Activated T-cell treated with anti-CD3 and anti-CD28 coated beads, Interleukin-2, amount 50 U/mL, for 24 hours (primary cell): Measurements from ENCODE around the gene KLHL6.
"Not testable (repeated sequence)": the region's sequence is repeated elsewhere in the genome, so short reads cannot be mapped to it uniquely, and the experiment has no call there.

ENCODE experiments used
- DNase-seq: peaks from one replicate; pipeline ENCODE4 v3.0.0-alpha.2; 2020
- H3K27ac Mint-ChIP-seq: 2 replicates; pipeline ENCODE4 v1.8.0; 2020; ENCODE audit warnings: mild to moderate bottlenecking, mixed read lengths
- H3K27me3 Mint-ChIP-seq: 2 replicates; pipeline ENCODE4 v1.8.0; 2020; ENCODE audit warnings: mixed read lengths
- H3K36me3 Mint-ChIP-seq: 2 replicates; pipeline ENCODE4 v1.8.0; 2020; ENCODE audit warnings: low read depth, mixed read lengths
- H3K4me1 Mint-ChIP-seq: 2 replicates; pipeline ENCODE4 v1.8.0; 2020; ENCODE audit warnings: low read depth, mixed read lengths
- H3K4me3 Mint-ChIP-seq: 2 replicates; pipeline ENCODE4 v1.8.0; 2020; ENCODE audit warnings: mild to moderate bottlenecking, moderate library complexity, mixed read lengths
- H3K9me3 Mint-ChIP-seq: 2 replicates; pipeline ENCODE4 v1.8.0; 2020; ENCODE audit warnings: mixed read lengths

Gene KLHL6

DNA sequence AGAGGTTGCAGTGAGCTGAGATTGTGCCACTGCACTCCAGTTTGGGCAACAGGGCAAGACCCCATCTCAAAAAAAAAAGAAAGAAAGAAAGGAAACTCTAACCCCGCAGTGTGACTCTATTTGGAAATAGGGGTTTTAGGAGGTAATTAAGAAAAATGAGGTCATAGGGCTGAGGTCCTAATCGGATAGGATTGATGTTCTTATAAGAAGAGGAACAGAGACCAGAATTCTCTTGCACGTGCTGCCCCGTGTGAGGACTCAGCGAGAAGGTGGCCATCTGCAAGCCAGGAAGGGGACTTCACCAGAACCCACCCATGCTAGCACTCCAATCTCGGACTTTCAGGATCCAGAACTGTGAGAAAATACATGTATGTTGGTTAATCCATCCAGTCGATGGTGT, 25.8 kb downstream of the KLHL6 start:
- DNase-seq = peak; percentile 17
- H3K27me3 Mint-ChIP-seq = no peaks in the 10 kb centered on the region
- peaks cover 3% of the 10 kb centered on the region for H3K9me3 Mint-ChIP-seq
- no peak overlapping the region for H3K4me3 Mint-ChIP-seq
- peaks cover 80% of the 10 kb centered on the region for H3K36me3 Mint-ChIP-seq
- H3K27ac Mint-ChIP-seq = no peak overlapping the region
- H3K4me1 Mint-ChIP-seq = peaks cover 75% of the 10 kb centered on the region

- no peaks in the 10 kb centered on the region for H3K27me3 Mint-ChIP-seq
- H3K4me3 Mint-ChIP-seq = no peak overlapping the region
- H3K27ac Mint-ChIP-seq = no peak overlapping the region
- peaks cover 78% of the 10 kb centered on the region for H3K4me1 Mint-ChIP-seq
- peaks cover 85% of the 10 kb centered on the region for H3K36me3 Mint-ChIP-seq
- H3K9me3 Mint-ChIP-seq = peaks cover 3% of the 10 kb centered on the region
- DNase-seq = no peak
Measured at GRCh38 chr3:183529185-183529584, 26.3 kb downstream of the KLHL6 start.

DNA sequence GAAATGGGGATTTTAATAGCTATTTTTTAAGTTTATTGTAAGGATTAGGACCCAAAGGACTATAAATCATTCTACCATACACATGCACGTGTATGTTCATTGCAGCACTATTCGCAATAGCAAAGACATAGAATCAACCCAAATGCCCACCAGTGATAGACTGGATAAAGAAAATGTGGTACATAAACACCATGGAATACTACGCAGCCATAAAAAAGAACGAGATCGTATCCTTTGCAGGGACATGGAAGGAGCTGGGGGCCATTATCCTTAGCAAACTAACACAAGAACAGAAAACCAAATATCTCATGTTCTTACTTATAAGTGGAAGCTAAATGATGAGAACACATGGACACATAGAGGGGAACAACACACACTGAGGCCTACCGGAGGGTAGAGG, 26.7 kb downstream of the KLHL6 start:
- not testable (repeated sequence) for H3K4me3 Mint-ChIP-seq, H3K9me3 Mint-ChIP-seq, H3K27ac Mint-ChIP-seq, DNase-seq, H3K27me3 Mint-ChIP-seq
- peaks cover 87% of the 10 kb centered on the region for H3K36me3 Mint-ChIP-seq
- peaks cover 76% of the 10 kb centered on the region for H3K4me1 Mint-ChIP-seq

GRCh38 chr3:183527428-183528379, 27.8 kb downstream of the KLHL6 start:
- Mint-ChIP-seq H3K27me3 (no peaks in the 10 kb centered on the region), H3K9me3 (peaks cover 3% of the 10 kb centered on the region), H3K27ac (peak overlapping the region; percentile 91), H3K36me3 (peaks cover 90% of the 10 kb centered on the region), H3K4me3 (peak overlapping the region; percentile 42), H3K4me1 (peaks cover 67% of the 10 kb centered on the region)
- DNase-seq = peak; percentile 28

DNA sequence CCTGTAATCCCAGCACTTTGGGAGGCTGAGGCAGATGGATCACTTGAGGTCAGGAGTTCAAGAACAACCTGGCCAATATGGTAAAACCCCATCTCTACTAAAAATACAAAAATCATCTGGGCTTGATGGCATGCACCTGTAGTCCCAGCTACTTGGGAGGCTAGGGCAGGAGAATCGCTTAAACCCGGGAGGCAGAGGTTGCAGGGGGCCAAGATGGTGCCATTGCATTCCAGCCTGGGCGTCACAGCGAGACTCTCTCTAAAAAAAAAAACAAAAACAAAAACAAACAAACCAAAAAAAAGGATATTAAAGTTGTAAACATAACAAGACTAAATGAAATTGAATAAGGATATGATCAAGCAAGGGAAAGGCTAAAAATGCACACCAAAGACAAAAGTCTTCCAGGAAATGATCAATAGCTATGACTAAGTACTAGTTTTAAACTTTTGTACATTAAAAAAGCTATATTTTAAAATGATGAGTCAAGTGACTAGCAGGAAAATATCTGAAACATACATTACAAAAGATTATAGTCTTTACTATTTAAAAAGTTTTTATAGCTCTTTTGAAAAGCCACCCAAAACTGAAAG, 28.6 kb downstream of the KLHL6 start:
- H3K36me3 Mint-ChIP-seq = peaks cover 89% of the 10 kb centered on the region
- peak overlapping the region; percentile 91 for H3K27ac Mint-ChIP-seq
- H3K27me3 Mint-ChIP-seq = no peaks in the 10 kb centered on the region
- DNase-seq = peak; percentile 8
- peaks cover 60% of the 10 kb centered on the region for H3K4me1 Mint-ChIP-seq
- peak overlapping the region; percentile 42 for H3K4me3 Mint-ChIP-seq
- H3K9me3 Mint-ChIP-seq = peaks cover 3% of the 10 kb centered on the region

GRCh38 chr3:183524476-183524875, 31.0 kb downstream of the KLHL6 start:
- peak; percentile 16 for DNase-seq
- Mint-ChIP-seq H3K27ac (peak overlapping the region; percentile 59), H3K36me3 (peaks cover 84% of the 10 kb centered on the region), H3K4me1 (peaks cover 58% of the 10 kb centered on the region), H3K9me3 (peaks cover 3% of the 10 kb centered on the region), H3K27me3 (no peaks in the 10 kb centered on the region), H3K4me3 (no peak overlapping the region)

DNA sequence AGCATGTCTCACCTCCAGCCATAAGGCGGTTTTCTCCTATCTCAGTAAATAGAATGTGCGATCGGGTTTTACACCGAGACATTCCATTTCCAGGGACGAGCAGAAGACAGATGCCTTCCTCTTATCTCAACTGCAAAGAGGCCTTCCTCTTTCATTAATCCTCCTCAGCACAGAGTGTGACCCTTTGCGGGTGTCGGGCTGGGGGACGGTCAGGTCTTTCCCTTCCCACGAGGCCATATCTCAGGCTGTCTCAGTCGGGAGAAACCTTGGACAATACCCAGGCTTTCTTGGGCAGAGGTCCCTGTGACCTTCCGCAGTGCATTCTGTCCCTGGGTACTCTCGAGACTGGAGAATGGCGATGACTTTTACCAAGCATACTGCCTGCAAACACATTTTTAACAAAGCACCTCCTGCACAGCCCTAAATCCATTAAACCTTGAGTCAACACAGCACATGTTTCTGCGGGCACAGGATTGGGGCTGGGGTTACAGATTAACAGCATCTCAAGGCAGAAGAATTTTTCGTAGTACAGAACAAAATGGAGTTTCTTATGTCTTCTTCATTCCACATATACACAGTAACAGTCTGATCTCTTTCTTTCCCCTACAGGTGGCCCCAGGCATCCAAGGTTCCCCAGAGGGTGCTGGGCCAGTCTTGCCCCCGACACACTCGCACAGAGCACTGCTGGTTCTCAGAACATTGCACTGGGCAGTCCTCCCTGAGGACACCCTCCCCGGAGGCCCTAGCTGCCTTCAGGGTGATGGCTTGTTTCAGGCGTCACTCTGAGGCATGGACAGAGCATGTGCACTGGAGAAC, 34.6 kb downstream of the KLHL6 start:
- H3K4me3 Mint-ChIP-seq, H3K27me3 Mint-ChIP-seq, H3K9me3 Mint-ChIP-seq: not testable (repeated sequence)
- Mint-ChIP-seq H3K27ac (peak overlapping the region; percentile 0), H3K4me1 (peaks cover 62% of the 10 kb centered on the region), H3K36me3 (peaks cover 73% of the 10 kb centered on the region)
- DNase-seq = peak; percentile 14

DNA sequence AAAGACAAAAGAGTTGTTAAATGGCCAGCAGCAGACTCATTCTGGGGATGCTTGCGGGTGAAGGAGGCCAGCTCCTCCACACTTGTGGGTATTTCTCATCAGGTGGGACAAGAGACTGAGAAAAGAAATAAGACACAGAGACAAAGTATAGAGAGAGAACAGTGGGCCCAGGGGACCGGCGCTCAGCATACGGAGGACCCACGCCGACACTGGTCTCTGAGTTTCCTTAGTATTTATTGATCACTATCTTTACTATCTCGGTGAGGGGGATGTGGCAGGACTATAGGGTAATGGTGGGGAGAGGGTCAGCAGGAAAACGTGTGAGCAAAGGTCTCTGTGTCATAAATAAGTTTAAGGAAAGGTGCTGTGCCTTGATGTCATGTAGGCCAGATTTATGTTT, 35.2 kb downstream of the KLHL6 start:
- Mint-ChIP-seq H3K4me1 (peaks cover 64% of the 10 kb centered on the region), H3K36me3 (peaks cover 72% of the 10 kb centered on the region), H3K27ac (peak overlapping the region; percentile 64)
- H3K9me3 Mint-ChIP-seq, H3K4me3 Mint-ChIP-seq, H3K27me3 Mint-ChIP-seq, DNase-seq: not testable (repeated sequence)

DNA sequence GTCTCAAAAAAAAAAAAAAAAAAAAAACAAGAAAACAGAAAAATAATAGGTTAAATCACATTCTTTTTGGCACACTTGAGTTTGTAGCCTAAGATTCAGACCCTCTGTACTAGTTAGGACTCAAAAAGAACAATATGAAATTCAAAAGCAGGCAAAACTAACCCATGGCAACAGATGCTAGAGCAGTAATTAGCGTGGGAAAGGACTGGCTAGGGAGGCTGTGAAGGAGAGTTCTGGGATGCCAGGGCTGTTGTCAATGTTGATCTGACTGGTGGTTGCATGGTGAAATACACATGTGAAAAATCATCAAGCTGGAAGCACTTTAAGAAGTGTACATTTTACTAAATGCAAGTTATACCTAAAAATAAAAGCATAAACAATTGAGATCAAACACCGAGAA, 35.6 kb downstream of the KLHL6 start:
- H3K36me3 Mint-ChIP-seq = peaks cover 70% of the 10 kb centered on the region

GRCh38 chr3:183518491-183519251, 36.8 kb downstream of the KLHL6 start:
- Mint-ChIP-seq H3K4me3 (peak overlapping the region; percentile 0), H3K9me3 (no peaks in the 10 kb centered on the region), H3K4me1 (peaks cover 69% of the 10 kb centered on the region), H3K27me3 (no peaks in the 10 kb centered on the region), H3K27ac (peak overlapping the region; percentile 79), H3K36me3 (peaks cover 68% of the 10 kb centered on the region)
- DNase-seq = peak; percentile 22

More for the DNA sequence above, 35.6 kb downstream of the KLHL6 start:
- peak overlapping the region; percentile 64 for H3K27ac Mint-ChIP-seq
- H3K27me3 Mint-ChIP-seq = no peaks in the 10 kb centered on the region
- H3K9me3 Mint-ChIP-seq = no peaks in the 10 kb centered on the region
- peaks cover 66% of the 10 kb centered on the region for H3K4me1 Mint-ChIP-seq
- DNase-seq = no peak
- no peak overlapping the region for H3K4me3 Mint-ChIP-seq

- H3K27ac Mint-ChIP-seq = peak overlapping the region; percentile 61
- H3K4me3 Mint-ChIP-seq = no peak overlapping the region
- no peaks in the 10 kb centered on the region for H3K27me3 Mint-ChIP-seq
- H3K36me3 Mint-ChIP-seq = peaks cover 62% of the 10 kb centered on the region
- peaks cover 77% of the 10 kb centered on the region for H3K4me1 Mint-ChIP-seq
- H3K9me3 Mint-ChIP-seq = no peaks in the 10 kb centered on the region
- peak; percentile 32 for DNase-seq
Measured at GRCh38 chr3:183517607-183518006, 37.9 kb downstream of the KLHL6 start.

GRCh38 chr3:183515968-183516851, 39.3 kb downstream of the KLHL6 start:
- peak overlapping the region; percentile 93 for H3K27ac Mint-ChIP-seq
- peak overlapping the region; percentile 37 for H3K4me3 Mint-ChIP-seq
- DNase-seq = peak; percentile 53
- H3K36me3 Mint-ChIP-seq = peaks cover 56% of the 10 kb centered on the region
- no peaks in the 10 kb centered on the region for H3K9me3 Mint-ChIP-seq
- no peaks in the 10 kb centered on the region for H3K27me3 Mint-ChIP-seq
- H3K4me1 Mint-ChIP-seq = peaks cover 81% of the 10 kb centered on the region

DNA sequence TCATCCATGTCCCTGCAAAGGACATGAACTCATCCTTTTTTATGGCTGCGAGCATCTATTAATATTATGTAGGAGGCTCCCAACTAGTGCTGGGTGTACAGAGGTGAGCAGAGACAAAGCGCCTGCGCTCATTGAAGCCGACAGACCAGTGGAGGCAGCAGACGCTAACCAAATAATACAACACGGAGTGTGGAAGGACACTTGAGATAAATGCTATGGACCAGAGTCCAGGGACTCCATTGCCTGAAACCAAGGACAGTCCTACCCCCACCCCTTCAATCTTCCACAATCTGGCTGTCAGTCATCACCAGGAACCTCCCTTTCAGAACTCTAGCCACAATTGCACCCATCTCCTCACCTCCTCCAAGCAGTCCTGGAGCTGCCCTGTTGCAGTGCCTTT, 41.5 kb downstream of the KLHL6 start:
- Mint-ChIP-seq H3K36me3 (peaks cover 53% of the 10 kb centered on the region), H3K9me3 (no peaks in the 10 kb centered on the region), H3K4me3 (no peak overlapping the region), H3K4me1 (peaks cover 69% of the 10 kb centered on the region), H3K27ac (peak overlapping the region; percentile 70), H3K27me3 (no peaks in the 10 kb centered on the region)
- peak; percentile 14 for DNase-seq
